Endothelial cell of umbilical vein (primary cell): ENCODE data around the gene AEBP1. TPM values are rescaled to one million over a fixed set of nuclear protein-coding genes. Genes with fewer than 3 reads are reported as not detected.

Experiments used
- BruUV-seq: library from RNA; stranded (reverse); fragments of 400-500 nt; replicated peaks from 2 replicates; lab custom pipeline; 2021; lab: Mats Ljungman, UMichigan
- CTCF ChIA-PET: fragments of 300-600, 350-600 bp; sonication (Branson Sonifier 250); formaldehyde crosslinking; loops from one replicate; lab custom pipeline; 2021; ENCODE audit warnings: antibody characterized with exemption, inconsistent platforms; lab: Charles Lee
- POLR2A ChIA-PET: fragments of 300-600, 350-600 bp; sonication (Branson Sonifier 250); formaldehyde crosslinking; loops from one replicate; lab custom pipeline; 2021; ENCODE audit warnings: antibody characterized with exemption, inconsistent platforms; lab: Charles Lee
- DNase-seq: peaks from one replicate; pipeline ENCODE4 v3.0.0-alpha.2; 2011; ENCODE audit warnings: low read depth, low spot score
- FAIRE-seq: peaks from 2 replicates; lab custom pipeline; 2011; peaks lifted over from hg19 to GRCh38; lab: Jason Lieb, UNC
- H2AFZ ChIP-seq: 2 replicates; pipeline ENCODE4 v1.6.0; 2012; ENCODE audit warnings: low read depth, low read length, control low read depth, inconsistent platforms
- H3K27ac ChIP-seq: 2 replicates; pipeline ENCODE4 v1.5.1; 2011; ENCODE audit warnings: low read depth, mild to moderate bottlenecking, control low read depth, low read length, moderate library complexity; ENCODE audit not compliant: insufficient read depth
- H3K27me3 ChIP-seq, 2 experiments: 2 replicates each; pipeline versions ENCODE4 v1.6.0 to v1.6.1; 2011; ENCODE audit warnings: low read length in 2 of 2, mixed read lengths in 1 of 2; ENCODE audit not compliant: control insufficient read depth in 2 of 2, insufficient read depth in 2 of 2
- H3K36me3 ChIP-seq, 2 experiments: 2 replicates in 1 of 2; 3 replicates in 1 of 2; pipeline ENCODE4 v1.5.1; 2011; ENCODE audit warnings: low read length in 2 of 2, mild to moderate bottlenecking in 1 of 2, moderate library complexity in 1 of 2; ENCODE audit not compliant: control insufficient read depth in 2 of 2, insufficient read depth in 2 of 2; ENCODE audit errors: extremely low read depth in 1 of 2
- H3K4me1 ChIP-seq: 3 replicates; pipeline ENCODE4 v1.5.1; 2011; ENCODE audit warnings: mild to moderate bottlenecking, low read length; ENCODE audit not compliant: control insufficient read depth, insufficient read depth; ENCODE audit errors: extremely low read depth
- H3K4me2 ChIP-seq: 2 replicates; pipeline ENCODE4 v1.6.1; 2011; ENCODE audit warnings: low read length, control low read depth, mixed read lengths; ENCODE audit not compliant: insufficient read depth
- H3K4me3 ChIP-seq, 3 experiments: fragments of 200-600 bp in 1 of 3; sonication (generic), shearing (Covaris generic) in 1 of 3; replicated peaks in 1 of 3; 2 replicates each; pipeline ENCODE4 v1.5.1; 2011 to 2016; ENCODE audit warnings: control low read depth in 3 of 3, low read length in 3 of 3, mild to moderate bottlenecking in 2 of 3, inconsistent platforms in 1 of 3, low read depth in 1 of 3, moderate library complexity in 1 of 3; ENCODE audit not compliant: insufficient read depth in 1 of 3
- H3K79me2 ChIP-seq: 2 replicates; pipeline ENCODE4 v1.6.0; 2012; ENCODE audit warnings: low read length, inconsistent platforms; ENCODE audit not compliant: control insufficient read depth, insufficient read depth
- H3K9ac ChIP-seq: replicated peaks from 2 replicates; pipeline ENCODE3; 2011; ENCODE audit warnings: low read length, control low read depth; ENCODE audit not compliant: insufficient read depth; ENCODE audit errors: extremely low read depth
- H3K9me1 ChIP-seq: replicated peaks from 3 replicates; pipeline ENCODE4 v1.6.0; 2011; ENCODE audit warnings: mild to moderate bottlenecking, low read length; ENCODE audit not compliant: control insufficient read depth, insufficient read depth; ENCODE audit errors: extremely low read depth
- H3K9me3 ChIP-seq: replicated peaks from 2 replicates; pipeline ENCODE4 v1.5.1; 2012; ENCODE audit warnings: low read length, inconsistent platforms; ENCODE audit not compliant: control insufficient read depth, insufficient read depth
- H4K20me1 ChIP-seq: replicated peaks from 2 replicates; pipeline ENCODE3; 2011; ENCODE audit warnings: mild to moderate bottlenecking, low read length; ENCODE audit not compliant: control insufficient read depth, insufficient read depth; ENCODE audit errors: extremely low read depth
- CTCF ChIP-seq, 2 donors: IDR thresholded peaks; 1 replicate in 1 of 2; 2 replicates in 1 of 2; pipeline ENCODE4 v1.5.1; 2011; ENCODE audit warnings: low read length in 2 of 2, mild to moderate bottlenecking in 2 of 2, moderate library complexity in 2 of 2, control low read depth in 1 of 2, inconsistent platforms in 1 of 2, low read depth in 1 of 2; ENCODE audit not compliant: insufficient read depth in 1 of 2; ENCODE audit errors: extremely low read depth in 1 of 2
- EZH2 ChIP-seq: IDR thresholded peaks from 2 replicates; pipeline ENCODE4 v1.6.1; 2012; ENCODE audit warnings: borderline replicate concordance, low read depth, mild to moderate bottlenecking, moderate library complexity, low read length, inconsistent platforms; ENCODE audit not compliant: severe bottlenecking
- FOS ChIP-seq: IDR thresholded peaks from 2 replicates; pipeline ENCODE4 v1.6.1; 2011; ENCODE audit warnings: mild to moderate bottlenecking, low read length, moderate library complexity, borderline replicate concordance; ENCODE audit not compliant: insufficient read depth
- GATA2 ChIP-seq: IDR thresholded peaks from 2 replicates; pipeline ENCODE4 v1.7.0; 2011; ENCODE audit warnings: low read depth, mild to moderate bottlenecking, moderate library complexity, mixed read lengths, low read length; ENCODE audit not compliant: insufficient read length, insufficient read depth
- JUN ChIP-seq: IDR thresholded peaks from 2 replicates; pipeline ENCODE4 v1.6.1; 2011; ENCODE audit warnings: borderline replicate concordance, low read depth; ENCODE audit not compliant: insufficient read length, insufficient read depth
- MAX ChIP-seq: IDR thresholded peaks from 2 replicates; pipeline ENCODE4 v1.6.1; 2011; ENCODE audit not compliant: insufficient read depth, insufficient read length
- MYC ChIP-seq: IDR thresholded peaks from one replicate; pipeline ENCODE4 v1.6.1; 2011; ENCODE audit warnings: mild to moderate bottlenecking, low read depth, low read length
- POLR2A ChIP-seq: IDR thresholded peaks from 2 replicates; pipeline ENCODE4 v1.6.1; 2012; ENCODE audit warnings: low read depth, mild to moderate bottlenecking, control low read depth, low read length
- POLR2AphosphoS5 ChIP-seq: IDR thresholded peaks from 2 replicates; pipeline ENCODE4 v1.6.1; 2012; ENCODE audit warnings: low read depth, mild to moderate bottlenecking, control low read depth, low read length, moderate library complexity; ENCODE audit not compliant: insufficient read depth
- dilution Hi-C: fragments of 300-500 bp; cut with MboI; formaldehyde crosslinking; loops from one replicate; pipeline ENCODE4 v1.15.0; 2019; ENCODE audit warnings: low sequenced_read_pairs; ENCODE audit not compliant: extremely low pct_ligation_motif_present
- intact Hi-C: fragments of 100-400 bp; cut with micrococcal nuclease; formaldehyde crosslinking; loops from one replicate; pipeline ENCODE4 v1.10.0; 2022
- polyA plus RNA-seq, 4 experiments: library from polyadenylated mRNA; depleted of rRNA in 3 of 4; stranded (reverse) in 3 of 4; unstranded in 1 of 4; fragments of >200 nt; gene quantifications; 2 replicates each; pipeline versions ENCODE4 v1.2.1 to v1.2.3, GENCODE V29; 2011 to 2012; ENCODE audit warnings: missing spikeins in 1 of 4
- total RNA-seq: library from RNA; stranded (reverse); gene quantifications from 2 replicates; pipeline ENCODE4 v1.2.3, GENCODE V29; 2021

Gene AEBP1
- total and polyA plus RNA-seq, 2 donors (not counting 3 experiments of a cell fraction or from before 2014, with no cell fraction given): 20.6 to 48.0 TPM

DNA sequence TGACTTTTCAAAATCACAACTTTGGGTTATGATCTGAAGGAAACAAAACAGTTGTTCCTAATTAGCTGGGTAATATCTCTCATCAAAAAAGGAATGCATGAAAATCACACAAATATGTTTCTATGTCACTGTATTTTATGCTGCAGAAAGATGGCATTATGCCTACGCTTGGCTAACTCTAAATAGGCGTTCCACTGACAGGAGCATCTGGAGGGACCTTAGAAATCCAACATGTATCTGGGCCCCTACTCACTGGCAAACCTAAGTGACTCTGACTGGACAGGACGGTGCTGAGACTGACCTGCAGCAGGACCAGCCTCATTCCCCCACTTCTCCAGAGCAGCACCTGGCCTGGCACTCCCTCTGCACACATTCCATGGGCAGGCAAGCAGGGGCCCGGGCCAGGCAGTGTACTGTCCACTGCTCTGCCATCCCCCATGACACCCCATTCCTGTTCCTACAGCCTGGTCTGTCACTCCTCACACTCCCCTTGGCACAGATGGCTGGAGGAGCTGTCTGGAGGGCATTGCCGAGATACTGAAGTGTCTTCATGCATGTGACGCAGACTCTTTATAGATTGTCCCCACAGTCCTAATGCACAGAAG is 39.6 kb downstream of the AEBP1 start:
- no peak for FAIRE-seq
- no peak overlapping the region for H3K27ac ChIP-seq
- CTCF ChIA-PET: no interaction called here

DNA sequence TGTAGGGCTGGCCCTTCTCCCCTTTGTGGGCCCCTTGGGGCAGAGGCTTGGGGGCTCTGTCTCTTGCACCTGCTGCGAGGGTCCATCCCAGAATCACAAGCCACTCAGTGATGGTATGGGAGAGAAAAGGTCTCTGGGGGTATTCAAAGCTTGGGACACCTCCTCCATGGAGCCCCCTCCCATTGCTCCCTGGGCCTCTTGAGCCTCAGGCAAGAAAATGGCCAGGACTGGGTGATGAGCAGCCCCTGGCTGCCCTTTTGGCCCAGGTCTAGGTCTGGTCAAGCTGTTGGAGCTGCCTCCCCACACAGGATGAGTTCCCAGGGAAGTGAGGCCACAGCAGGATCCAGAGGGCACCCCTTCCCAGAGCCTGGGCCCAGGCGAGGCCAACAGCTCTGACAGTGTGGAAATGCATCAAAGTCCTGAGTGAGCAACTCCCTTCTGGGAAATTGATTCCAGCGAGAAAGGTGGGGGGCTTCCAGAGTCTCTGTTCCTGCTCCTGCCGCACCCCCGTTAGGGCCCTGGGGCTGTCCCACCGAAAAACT is 40.4 kb downstream of the AEBP1 start:
- Histone ChIP-seq H4K20me1 (no peaks in the 10 kb centered on the region), H3K27me3 (peaks cover 29% of the 10 kb centered on the region in 2 experiments), H3K9me1 (no peaks in the 10 kb centered on the region), H3K4me3 (no peak overlapping the region), H3K4me2 (no peak overlapping the region), H3K9me3 (no peaks in the 10 kb centered on the region), H3K79me2 (no peaks in the 10 kb centered on the region), H2AFZ (no peak overlapping the region), H3K36me3 (no peaks in the 10 kb centered on the region), H3K4me1 (no peaks in the 10 kb centered on the region), H3K9ac (no peak overlapping the region), H3K27ac (no peak overlapping the region)
- DNase-seq (no peak), FAIRE-seq (no peak)
- CTCF ChIA-PET: interaction anchor here (1.1 kb wide), 1 partner anchor 107 kb away, joined by 3 read pairs; no protein-coding TSS in a partner anchor
- intact Hi-C loops: no loop called here
- dilution Hi-C loops: no loop called here
- no TSS peak for BruUV-seq
- TF ChIP-seq POLR2AphosphoS5 (no peak), FOS (no peak), JUN (no peak), POLR2A (no peak), CTCF (IDR thresholded peaks at IDR 0.05; ENCODE audit: extremely low read depth in 1 of 2, insufficient read depth in 1 of 2, low read depth in 1 of 2, low read length in 2 of 2) (no peak), MYC (no peak), EZH2 (no peak), GATA2 (no peak), MAX (no peak)
- POLR2A ChIA-PET: no interaction called here

More for the DNA sequence above, 39.6 kb downstream of the AEBP1 start:
- BruUV-seq: no TSS peak
- dilution Hi-C loops (no loop called here), intact Hi-C loops (no loop called here)
- no peak for DNase-seq
- POLR2A ChIA-PET: no interaction called here
- Histone ChIP-seq H3K79me2 (no peaks in the 10 kb centered on the region), H3K4me2 (no peak overlapping the region), H3K9ac (no peak overlapping the region), H4K20me1 (no peaks in the 10 kb centered on the region), H3K27me3 (peaks cover 29% of the 10 kb centered on the region in 2 experiments), H3K36me3 (no peaks in the 10 kb centered on the region), H2AFZ (no peak overlapping the region), H3K4me1 (no peaks in the 10 kb centered on the region), H3K4me3 (no peak overlapping the region), H3K9me3 (no peaks in the 10 kb centered on the region), H3K9me1 (no peaks in the 10 kb centered on the region)
- TF ChIP-seq EZH2 (no peak), MYC (no peak), JUN (no peak), GATA2 (no peak), POLR2AphosphoS5 (no peak)
